SKM-1 (cell line): ENCODE data around the gene PRKN.

Experiments used
- DNase-seq: peaks from one replicate; lab custom pipeline; 2025; ENCODE audit not compliant: unreplicated experiment; lab: John Stamatoyannopoulos, UW

The PRKN gene

DNA sequence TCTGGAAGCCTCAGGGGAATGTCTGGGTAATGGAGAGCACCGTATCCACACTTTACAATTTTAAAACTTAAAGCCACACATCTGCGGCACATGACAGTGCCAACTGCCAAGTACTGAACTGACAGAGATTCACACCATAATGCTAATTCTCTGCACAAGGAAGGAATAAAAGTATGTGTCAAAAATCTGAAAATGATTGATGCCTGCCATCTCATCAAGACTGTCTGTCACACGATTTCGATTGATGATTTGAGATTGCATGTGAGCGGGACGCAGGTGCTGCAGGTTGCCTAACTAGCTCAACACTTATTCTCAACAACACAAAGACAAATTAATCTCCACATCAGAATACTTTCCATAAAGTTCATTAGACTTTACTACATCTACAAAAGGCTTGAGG, 391.2 kb downstream of the PRKN start:
- DNase-seq, result no peak

DNA sequence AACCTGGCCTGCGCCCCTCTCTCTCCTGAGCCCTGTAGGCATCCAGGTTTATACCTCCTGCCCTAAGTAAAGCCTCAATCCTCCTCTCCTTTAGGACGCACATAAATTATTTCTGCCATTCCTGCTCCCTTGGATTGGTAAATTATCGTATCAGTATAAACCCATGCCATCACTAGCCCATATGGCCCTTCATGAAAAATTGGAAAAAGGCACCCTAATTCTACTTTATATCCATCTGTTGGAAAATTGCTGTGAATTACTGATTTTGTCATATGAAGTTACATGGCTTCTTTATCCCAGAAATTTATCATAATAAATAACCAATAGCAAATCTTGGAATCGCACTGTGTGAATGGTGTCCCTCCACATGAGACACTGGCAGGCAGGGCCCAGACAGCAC, 395.2 kb downstream of the PRKN start:
- no peak for DNase-seq

DNA sequence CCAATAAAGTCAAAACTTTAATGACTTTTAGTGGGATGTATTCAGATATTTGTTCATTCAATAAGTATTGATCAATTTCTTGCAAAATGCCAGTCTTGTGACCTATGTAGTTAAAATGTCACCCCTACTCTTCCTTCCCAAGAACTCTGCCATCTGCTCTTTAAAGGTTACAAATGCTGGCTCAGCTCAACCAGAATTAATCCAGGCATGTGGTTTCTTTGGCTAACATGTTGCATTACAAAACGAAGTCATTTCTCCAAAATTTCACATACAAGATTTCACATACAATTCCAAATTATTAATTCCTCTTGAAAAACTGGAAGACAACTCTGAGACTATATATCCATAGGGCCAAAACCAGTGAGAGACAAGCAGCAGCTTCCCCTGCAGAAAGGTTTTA, 395.7 kb downstream of the PRKN start:
- no peak for DNase-seq

DNA sequence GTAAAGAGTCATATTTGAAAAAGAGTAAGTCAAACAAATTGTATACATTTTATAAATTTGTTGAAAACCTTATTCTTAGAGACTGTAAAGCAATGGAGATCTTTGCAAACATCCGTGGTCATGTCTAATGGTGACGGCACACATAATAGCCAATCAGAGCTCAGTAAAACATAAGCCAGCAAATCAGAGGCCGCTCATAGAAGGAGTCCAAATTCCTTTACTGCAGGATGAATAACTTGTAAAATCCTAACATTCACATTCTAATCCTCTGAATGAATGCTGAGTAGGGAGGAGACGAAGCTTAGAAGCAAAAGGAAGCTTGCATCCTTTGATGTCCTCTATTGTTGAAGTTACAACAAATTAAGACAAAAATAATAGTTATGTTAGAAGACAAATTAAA, 401.7 kb downstream of the PRKN start:
- no peak for DNase-seq

DNA sequence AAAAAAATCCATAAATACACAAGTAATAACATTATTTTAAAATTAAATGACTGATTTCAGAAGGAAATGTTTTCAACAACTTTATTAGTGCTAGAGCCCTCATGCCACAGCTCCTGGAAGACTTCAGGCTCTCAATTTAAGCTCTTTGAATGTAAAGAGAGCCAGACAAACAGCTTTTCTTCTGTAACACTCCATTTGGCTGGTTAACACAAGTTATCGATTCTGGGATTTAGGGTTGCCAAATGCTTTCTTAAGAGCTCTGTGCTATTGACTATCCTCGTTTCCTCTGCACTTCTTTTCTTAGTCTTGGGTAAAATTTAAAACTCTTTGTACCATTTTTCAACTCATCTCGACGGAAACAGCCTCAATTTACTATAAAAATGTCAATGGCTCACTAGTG, 402.5 kb downstream of the PRKN start:
- DNase-seq, result no peak

DNA sequence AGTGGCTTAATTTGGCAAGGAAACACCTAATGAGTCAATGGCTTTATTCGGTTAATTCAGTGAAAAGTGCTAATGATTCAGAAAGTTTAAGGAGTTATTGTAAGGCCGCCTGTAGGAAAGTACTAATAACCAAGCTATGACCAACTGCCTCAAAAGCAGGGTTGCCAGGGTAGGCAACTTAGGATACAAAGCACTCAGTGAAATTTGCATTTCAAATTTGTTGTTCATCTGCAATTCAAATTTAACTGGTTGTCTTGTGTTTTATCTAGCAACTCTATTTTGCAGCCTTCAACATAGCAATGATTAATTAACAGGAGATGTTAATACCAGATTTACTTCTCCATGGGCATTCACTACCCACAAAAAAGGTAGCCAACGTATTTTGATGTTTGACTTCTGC, 412.3 kb downstream of the PRKN start:
- no peak for DNase-seq

DNA sequence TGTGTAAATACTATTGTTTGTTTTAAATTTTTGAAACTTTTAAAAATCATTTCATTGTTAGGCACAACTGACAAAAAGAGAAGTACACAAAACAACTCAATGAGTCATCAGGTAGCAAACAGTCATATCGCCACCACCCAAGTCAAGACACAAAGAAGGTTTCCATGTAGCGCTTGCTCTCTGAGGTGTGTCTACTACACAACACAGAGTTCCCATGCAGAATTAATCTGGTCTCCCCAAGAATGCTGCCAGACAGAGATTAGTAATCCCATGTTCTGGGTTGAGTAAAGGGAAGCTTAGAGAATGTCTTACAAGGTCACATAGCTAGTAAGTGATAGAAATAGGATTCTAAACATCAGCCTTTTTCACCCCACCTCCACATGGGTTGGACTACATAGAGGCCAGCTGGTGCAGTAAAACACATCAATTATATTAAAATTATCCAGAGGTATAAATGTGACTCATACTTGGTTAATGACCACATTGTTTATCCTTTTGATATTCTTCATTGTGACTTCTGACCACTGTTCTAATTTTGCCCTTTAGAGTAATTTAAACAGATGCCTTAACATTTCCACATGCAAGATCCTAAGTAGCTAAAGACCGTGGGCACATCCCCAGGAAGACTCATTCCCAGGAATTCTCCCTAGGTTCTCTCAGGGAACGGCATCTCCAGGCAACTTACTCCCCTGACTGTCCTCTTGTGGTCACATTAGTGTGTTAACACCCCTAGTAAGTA, 413.5 kb downstream of the PRKN start:
- DNase-seq, result no peak

DNA sequence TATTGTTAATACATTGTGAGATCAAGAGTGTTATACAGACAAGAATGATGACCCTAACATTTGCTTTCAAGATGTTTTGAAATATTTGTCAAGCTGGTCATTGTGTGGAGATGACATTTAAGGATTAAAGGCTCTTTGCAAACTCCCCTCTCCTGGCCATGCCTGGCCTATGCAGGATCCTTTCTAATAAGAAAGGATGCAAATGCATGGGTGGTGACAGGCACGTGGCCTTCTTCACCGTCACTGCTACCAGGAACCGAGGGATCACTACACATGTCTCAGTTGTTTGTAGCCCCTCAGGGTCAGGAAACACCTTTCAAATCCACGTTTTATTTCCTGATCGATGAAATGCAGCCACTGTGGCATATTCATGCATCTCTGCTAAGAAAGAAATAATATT, 419.7 kb downstream of the PRKN start:
- DNase-seq, result no peak

DNA sequence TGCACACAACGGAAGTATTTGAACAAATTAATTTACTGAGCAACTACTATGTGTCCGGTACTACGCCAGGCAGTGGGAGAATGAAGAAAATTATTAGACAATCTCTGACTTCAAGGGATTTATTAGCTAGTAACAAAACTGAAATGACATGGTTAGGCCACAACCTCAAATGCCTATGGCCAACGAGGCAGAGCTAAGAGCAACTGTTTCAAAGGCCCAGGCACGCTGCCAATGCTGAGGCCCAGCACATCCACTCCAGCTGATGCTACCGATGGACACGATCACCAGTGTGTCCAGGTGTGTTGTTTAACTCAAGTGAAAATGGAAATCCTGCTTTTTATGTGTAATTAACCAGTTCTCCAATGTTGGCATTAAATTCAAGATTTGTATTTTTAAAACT, 420.9 kb downstream of the PRKN start:
- DNase-seq, result no peak

DNA sequence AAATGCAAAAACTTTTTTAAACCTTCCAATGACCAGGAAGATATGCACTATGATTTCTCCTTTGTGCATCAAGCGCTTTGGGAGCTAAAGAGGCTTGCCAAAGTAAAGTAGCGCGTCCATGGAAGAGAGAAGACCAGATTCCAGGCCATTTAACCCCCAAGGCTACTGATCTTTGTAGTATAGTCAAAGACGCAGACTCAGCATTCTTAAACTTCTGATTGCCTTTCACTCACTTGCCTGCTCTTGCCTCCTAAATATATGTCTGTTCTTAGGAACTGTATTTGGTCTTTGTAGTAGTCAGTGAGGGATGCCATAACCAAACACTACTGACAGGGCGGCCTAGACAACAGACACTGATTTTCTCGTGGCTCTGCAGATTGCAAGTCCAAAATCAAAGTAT, 426.4 kb downstream of the PRKN start:
- DNase-seq, result no peak

DNA sequence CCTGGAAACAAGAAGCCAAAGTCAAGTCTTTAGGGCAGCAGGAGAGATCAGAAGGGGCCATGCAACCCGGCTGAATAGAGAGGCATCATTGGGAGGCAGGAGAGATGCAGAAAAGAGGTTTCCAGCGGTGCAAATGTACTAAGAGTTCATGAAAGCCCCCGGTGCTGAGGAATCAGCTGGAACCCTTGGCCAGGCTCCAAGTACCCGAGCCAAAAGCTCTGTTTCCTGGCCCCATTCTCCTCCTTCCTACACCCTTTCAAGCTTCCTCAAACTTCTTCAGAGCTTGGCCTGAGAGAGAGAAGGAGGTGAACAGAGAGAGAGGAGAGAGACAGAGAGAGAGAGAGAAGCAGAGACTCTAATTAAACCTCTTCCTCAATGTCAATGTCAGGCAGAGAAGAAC, 433.5 kb downstream of the PRKN start:
- DNase-seq, result no peak

DNA sequence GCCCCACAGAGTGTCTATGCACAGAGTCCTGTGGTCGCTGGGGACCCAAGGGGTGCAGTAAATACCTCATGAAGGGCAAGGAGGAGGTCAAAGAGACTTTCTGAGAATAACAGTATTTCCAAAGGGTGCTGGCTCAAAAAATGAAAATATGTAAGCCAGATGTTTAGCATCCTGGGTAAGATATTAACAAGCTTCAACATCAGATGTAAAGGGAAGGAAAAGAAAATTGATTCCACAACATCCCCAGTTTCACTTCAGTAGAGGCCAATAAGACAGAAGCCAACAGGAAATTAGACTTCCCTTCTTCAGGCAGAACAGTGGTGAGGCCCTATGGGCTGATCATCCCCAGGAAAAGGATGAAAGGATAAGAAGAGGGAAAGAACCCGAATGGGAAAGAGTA, 434.7 kb downstream of the PRKN start:
- no peak for DNase-seq

DNA sequence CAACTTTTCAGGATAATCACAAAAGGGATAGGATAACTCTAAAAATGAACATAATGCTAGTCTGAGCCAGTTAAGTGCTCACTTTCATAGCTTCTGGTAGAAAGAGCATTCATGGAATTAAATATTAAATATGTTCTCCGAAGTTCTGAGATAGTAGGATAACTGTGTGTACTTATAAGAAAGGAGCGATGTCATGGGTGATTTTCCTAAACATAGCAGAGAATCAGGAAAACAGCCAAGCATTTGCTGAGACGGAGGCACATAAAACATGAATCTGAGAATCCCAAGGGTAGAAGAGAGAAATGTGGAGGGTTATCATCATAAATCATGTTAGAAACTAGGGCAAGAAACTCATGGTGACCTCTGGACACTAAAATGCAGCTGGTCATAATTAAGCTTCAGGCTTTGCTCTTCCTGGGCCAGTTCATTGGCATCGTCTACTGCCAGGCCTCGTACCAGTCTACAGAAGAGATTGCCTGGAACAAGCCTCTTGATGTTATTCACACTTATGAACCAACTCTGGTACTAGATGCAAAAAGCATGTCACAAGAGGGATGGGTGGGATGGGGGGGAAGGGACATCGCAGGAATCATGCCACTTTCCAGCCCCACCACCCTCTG, 436.6 kb downstream of the PRKN start:
- no peak for DNase-seq

DNA sequence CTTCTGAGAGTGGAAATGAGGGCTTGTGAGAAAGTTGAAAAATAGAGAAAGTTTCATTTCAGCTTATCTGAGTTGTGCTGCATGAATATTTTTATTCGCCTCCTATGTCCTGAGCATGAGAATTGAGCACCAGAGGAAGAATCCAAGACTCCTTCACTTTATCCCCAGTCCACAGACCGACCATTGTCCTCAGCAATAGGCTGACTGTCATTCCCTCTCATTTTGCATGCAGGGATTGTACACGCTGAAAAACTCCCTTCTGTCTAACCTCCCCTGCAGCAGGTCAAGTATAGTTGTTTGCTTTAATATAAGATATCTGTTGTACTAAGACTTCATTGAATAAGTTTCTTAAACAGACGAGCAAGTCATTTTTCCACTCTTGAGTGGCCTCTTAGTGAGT, 437.6 kb downstream of the PRKN start:
- DNase-seq, result no peak

DNA sequence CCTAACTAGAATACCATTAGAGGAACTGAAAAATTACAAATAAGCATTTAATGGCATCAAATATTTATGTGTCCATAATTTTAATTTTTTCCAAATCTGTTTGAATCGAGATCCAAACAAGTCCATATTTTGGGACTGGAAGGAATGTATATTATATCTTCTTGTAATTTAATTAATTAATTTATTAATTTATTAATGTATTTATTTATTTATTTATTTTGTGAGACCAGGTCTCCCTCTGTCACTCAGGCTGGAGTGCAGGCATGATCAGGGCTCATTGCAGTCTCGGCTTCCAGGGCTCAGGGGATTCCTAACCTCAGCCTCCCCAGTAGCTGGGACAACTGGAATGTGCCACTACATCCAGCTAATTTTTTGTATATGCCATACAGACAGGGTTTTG, 453.6 kb downstream of the PRKN start:
- DNase-seq, result no peak

DNA sequence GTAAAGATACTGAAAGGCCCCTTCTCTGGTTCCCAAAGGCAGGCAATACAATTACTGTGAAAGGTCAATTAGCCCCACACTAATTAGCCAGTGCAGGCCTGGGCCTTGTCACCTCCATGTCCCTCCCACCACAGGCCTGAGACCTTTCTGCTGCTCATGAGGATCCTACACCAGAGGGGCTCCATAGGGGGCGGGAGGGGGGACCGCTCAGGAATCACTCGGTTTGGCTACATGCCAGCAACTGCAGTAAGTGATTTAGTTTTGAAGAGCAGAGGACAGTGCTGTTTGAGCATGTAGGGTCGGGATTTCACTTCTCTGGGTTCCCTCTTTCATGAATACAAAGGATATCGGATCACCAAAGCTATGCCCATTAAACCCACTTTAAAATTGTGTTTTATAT, 455.6 kb downstream of the PRKN start:
- no peak for DNase-seq

DNA sequence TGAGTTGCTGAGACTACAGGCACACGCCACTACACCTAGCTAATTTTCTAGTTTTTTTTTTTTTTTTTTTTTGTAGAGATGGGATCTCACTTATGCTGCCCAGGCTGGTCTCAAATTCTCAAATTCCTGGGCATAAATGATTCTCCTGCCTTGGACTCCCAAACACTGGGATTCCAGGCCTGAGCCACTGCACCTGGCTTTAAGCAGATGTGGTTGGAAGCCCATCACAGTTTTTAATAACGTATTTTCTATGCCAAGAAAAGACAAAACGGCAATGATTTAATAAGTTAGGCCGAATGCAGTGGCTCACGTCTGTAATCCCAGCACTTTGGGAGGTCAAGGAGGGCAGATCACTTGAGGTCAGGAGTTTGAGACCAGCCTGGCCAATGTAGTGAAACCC, 456.6 kb downstream of the PRKN start:
- DNase-seq, result no peak

DNA sequence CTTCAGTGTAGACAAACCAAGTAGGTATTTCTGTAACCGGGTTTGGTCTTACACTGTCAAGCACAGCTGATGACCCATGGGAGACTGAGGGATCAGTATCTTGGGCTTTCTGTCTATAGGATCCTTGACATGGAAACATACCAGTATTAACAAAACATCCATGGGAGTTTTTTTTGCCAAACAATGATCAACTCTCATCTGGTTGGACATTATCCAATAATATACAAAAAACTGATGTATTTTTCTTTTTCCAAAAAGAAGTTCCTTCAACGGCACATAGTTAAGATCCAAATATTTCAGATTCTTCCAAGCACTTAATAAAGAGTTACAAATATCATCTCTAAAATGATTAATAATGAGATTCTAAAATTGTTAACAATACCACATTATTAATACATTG, 459.9 kb downstream of the PRKN start:
- no peak for DNase-seq

DNA sequence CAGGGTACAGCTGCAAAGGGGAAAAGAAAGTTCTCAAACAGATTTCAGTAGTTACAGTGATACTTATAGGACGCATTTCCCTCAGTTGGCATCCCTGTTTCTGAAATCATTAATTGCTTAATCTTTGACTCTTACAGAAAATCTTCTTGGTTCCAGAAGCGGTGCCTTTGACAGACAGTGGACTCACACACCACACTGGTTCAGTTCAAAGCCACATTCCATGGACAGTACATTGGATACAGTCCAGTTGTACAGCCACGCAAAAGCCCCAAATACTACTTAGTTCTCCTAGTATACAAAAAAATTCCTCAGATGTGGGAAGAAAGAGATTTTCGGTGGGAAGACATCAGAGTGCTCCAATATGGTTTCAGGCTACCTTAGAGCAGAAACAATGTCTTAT, 460.4 kb downstream of the PRKN start:
- DNase-seq, result no peak

DNA sequence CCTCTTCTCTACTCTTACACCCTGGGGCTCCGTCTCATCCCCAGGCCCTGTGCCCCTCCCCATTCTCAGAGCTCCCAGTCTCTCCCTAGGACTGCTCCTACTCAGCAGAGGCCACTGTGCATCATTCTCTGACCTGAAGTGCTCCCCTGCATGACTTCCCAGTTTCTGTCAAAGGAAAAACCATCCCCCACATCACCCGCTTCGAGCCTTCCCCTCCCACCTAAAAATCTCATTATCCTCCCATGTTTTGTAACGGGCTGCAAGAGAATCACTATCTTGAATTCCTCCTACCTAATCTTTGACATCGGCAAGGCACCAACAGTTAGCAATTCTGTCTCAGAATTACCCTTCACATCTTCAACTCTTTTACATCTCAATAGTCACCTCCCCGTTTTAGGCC, 463.0 kb downstream of the PRKN start:
- DNase-seq, result no peak

DNA sequence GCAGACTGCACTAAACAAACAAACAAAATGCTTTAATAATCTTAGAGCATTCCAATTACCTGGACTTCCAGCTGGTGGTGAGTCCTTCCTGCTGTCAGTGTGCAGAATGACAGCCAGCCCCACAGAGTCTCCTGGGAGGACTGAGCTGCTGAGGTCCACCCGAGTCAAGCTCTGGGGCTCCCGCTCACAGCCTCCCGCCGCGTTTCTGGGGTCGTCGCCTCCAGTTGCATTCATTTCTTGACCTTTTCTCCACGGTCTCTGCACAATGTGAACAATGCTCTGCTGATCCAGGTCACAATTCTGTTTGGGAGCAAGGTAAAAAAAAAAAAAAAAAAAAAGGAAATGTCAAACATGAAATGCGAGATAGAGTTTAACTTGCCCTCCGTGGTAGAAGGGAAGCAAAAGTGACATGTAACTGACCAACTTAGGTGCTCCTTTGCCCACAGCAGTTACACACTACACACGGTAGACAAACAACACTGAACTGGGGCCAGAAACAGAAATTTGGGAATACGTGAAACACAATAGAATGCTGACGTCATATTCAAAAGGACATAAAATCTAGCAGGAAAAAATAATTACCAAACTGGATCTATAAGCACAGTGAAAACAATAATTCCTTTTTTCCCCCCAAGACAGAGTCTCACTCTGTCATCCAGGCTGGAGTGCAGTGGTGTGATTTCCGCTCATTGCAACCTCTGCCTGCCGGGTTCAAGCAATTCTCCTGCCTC, 464.9 kb downstream of the PRKN start:
- DNase-seq, result no peak

DNA sequence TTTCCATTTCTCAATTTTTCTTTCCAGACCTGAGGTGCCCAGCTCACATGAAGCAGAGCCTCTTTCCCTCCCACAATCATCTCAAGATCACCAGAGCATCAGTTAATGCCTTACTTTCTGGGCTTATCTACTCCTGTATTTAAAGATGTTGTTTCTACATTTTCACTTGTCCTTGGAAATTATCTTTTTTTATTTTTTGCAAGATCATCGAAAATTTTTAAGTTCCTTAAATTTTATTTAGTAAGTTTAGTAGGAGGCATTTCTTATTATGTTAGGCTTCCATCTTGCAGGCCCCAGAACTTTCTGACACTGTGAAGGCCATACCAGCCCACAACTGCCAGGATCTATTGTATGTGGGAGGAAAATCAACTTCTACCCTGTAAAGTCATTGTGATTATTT, 466.0 kb downstream of the PRKN start:
- no peak for DNase-seq

DNA sequence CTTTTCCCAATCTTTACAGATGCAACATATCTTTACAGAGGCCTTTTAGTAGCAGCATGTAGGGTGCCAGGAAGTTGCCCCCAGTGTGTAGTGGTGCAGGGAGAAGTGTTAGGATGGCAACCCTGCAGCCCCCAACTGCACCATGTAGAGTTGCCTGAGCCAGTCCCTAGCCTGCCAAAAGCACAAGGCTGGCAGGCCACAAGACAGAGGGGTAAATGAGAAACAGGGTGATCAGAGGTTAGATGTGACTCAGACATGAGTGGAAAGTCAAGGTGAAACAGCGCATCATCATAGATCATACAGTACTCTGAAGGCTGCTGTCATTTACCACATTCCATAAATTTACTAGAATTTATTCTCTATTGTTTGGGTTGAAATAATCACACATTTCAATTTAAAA, 467.5 kb downstream of the PRKN start:
- DNase-seq, result no peak
